ENCODE results near the gene HYLS1.

DNA sequence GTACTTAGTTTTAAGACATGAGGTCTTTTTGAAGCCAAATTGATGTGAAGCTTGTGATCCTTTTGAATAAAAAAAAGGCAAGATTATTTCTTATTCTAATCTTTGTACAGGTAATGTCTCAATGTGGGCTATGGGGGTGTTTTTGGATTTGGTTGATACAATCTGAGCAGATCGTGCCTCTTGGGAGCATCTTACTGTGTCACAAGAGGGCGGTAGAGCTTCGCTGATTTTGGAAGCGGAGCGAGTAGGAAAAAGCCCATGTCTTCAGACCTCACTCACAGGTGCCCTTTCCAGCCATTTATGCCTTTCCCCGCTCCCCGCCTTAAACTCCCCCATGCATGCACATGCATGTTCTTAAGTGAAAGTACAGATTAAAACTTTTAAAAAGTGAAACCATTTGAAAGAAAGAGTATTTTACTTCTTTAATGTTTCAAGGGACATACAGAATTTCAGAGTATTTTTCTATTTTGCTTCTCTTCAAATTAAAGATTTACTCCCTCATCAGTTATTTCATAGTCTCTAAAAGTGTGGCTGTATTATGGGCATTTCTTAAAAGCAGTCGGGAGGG, 35.6 kb downstream of the HYLS1 start:
- TF ChIP-seq YY1 (IDR thresholded peaks at IDR 0.05; ENCODE audit: insufficient read depth, insufficient read length), result no peak
- TF ChIP-seq ZNF274 (IDR thresholded peaks at IDR 0.05; ENCODE audit: low read depth, low read length), result no peak
- no peak for TF ChIP-seq SUZ12 (IDR thresholded peaks at IDR 0.05; ENCODE audit: extremely low read depth, insufficient read depth, insufficient read length)

Data from NT2/D1 (cell line).